Transverse colon (tissue), 4 donors: ENCODE measurements around the gene ZNF850. TPM values are rescaled to one million over a fixed set of nuclear protein-coding genes. Genes with fewer than 3 reads are reported as not detected.

Source experiments
- DNase-seq: peaks from one replicate; pipeline ENCODE4 v3.0.0-alpha.2; 2019
- H3K27ac ChIP-seq, 4 donors: fragments of 200-600 bp; sonication (generic); 2 replicates each; pipeline ENCODE4 v1.5.1; 2016 to 2018; ENCODE audit warnings: inconsistent platforms in 4 of 4
- H3K27me3 ChIP-seq: fragments of 200-600 bp; sonication (generic); 2 replicates; pipeline ENCODE4 v1.5.1; 2017; ENCODE audit warnings: inconsistent platforms
- H3K36me3 ChIP-seq, 4 donors: fragments of 200-600 bp; sonication (generic); 2 replicates each; pipeline ENCODE4 v1.5.1; 2017 to 2019; ENCODE audit warnings: inconsistent platforms in 4 of 4
- H3K4me1 ChIP-seq, 4 donors: fragments of 200-600 bp; sonication (generic); 2 replicates each; pipeline ENCODE4 v1.5.1; 2017 to 2020; ENCODE audit warnings: inconsistent platforms in 4 of 4
- H3K4me3 ChIP-seq, 4 donors: fragments of 200-600 bp; sonication (generic); 1 replicate in 1 of 4; 2 replicates in 3 of 4; pipeline versions ENCODE4 v1.5.1 to v1.6.1; 2017 to 2019; ENCODE audit warnings: inconsistent platforms in 4 of 4
- H3K9me3 ChIP-seq, 2 donors: fragments of 200-600 bp; sonication (generic); 2 replicates each; pipeline ENCODE4 v1.5.1; 2017 to 2019; ENCODE audit warnings: inconsistent platforms in 2 of 2
- EP300 ChIP-seq: sonication (generic); formaldehyde crosslinking; IDR thresholded peaks from one replicate; pipeline ENCODE4 v1.6.1; 2017; ENCODE audit warnings: antibody characterized with exemption, low read depth
- POLR2A ChIP-seq: fragments of 450-650 bp; IDR thresholded peaks from one replicate; pipeline ENCODE4 v1.6.1; 2016; ENCODE audit warnings: antibody characterized with exemption, mild to moderate bottlenecking, moderate library complexity
- POLR2AphosphoS5 ChIP-seq, 3 donors: sonication (generic); formaldehyde crosslinking; IDR thresholded peaks; one replicate each; pipeline ENCODE4 v1.6.1; 2016; ENCODE audit warnings: antibody characterized with exemption in 3 of 3
- WGBS, 2 donors: methylation state at CpG; one replicate each; pipeline ENCODE4 v1.1.5; 2018; ENCODE audit warnings: low coverage in 1 of 2; 5-methylcytosine and 5-hydroxymethylcytosine counted together
- in situ Hi-C, 4 donors: fragments of 200-750 bp; cut with MboI; loops; one replicate each; pipeline versions ENCODE4 v1.15.0 to v1.15.1; 2017; ENCODE audit warnings: low sequenced_read_pairs in 3 of 4, low pct_ligation_motif_present in 1 of 4, low pct_unique_long_range_greater_than_20kb in 1 of 4
- intact Hi-C: fragments of 100-400 bp; cut with DNase I; formaldehyde crosslinking; loops from one replicate; pipeline ENCODE4 v1.15.1; 2023; ENCODE audit warnings: low total_unique reads
- total RNA-seq, 4 donors: library from RNA; depleted of rRNA; stranded (reverse); fragments of >200 nt; gene quantifications; one replicate each; pipeline ENCODE4 v1.1.0, GENCODE V29; 2016
- TF ChIP-seq, protein P1 (sequence below), 5 experiments: fragments of 200-600 bp in 3 of 5; fragments of 450-650 bp in 2 of 5; sonication (generic) in 3 of 5; IDR thresholded peaks; 1 replicate in 2 of 5; 2 replicates in 3 of 5; pipeline ENCODE4 v1.5.1; 2016 to 2017; ENCODE audit warnings: antibody characterized with exemption in 5 of 5, inconsistent platforms in 3 of 5, mild to moderate bottlenecking in 2 of 5, moderate library complexity in 1 of 5

Gene ZNF850
- total RNA-seq, 4 donors from 2014 or later = 0.75 to 2.2 (median 1.4) TPM

DNA sequence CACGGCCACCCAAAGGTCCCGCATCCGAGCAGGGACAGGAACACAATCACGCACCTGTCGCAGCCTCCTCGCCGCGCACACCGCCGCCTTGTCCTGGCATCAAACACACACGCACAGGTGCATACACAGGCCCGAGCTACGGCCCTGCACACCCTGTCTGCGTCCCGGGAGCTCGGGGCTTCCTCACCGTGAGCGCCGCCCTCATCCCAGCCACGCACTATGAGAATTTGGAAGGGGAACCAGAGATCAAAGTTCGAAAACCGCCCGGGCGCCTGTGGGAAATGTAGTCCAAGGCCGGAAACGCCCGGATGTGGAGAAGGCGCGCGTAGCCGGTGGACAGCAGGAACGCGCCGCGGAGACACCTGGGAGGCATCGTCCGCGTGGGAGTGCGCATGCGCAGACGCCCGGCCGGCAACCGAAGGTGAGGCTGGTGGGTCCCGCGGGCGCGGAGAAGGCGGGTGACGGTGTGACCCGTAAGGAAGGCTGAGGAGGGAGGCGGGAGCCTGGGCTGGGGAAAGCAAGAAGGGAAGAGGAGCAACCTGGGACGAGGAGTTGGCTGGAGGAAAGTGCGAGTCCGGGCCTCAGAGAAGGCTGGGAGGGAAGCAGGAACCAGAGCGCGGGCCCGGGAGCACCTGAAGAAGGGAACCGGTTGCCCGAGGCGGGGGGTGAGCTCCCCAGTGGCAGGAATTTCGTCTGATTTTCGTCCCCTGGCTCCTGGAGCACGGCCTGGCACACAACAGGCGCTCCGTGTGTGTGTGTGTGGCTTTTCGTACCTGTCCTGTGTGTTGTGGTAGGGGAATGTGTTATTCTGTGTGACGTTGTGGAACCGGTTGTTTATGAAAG is 85.2 kb downstream of the ZNF850 start, which contains the start of gene ZNF567:
ZNF567 (plus strand) TSS at position 399 of the 843 bp plus-strand sequence. CDS start 7,256 bp downstream, outside the sequence.
- H3K9me3 ChIP-seq = peaks cover 11 to 14% of the 10 kb centered on the region in 2 donors
- TF ChIP-seq, protein P1, sequence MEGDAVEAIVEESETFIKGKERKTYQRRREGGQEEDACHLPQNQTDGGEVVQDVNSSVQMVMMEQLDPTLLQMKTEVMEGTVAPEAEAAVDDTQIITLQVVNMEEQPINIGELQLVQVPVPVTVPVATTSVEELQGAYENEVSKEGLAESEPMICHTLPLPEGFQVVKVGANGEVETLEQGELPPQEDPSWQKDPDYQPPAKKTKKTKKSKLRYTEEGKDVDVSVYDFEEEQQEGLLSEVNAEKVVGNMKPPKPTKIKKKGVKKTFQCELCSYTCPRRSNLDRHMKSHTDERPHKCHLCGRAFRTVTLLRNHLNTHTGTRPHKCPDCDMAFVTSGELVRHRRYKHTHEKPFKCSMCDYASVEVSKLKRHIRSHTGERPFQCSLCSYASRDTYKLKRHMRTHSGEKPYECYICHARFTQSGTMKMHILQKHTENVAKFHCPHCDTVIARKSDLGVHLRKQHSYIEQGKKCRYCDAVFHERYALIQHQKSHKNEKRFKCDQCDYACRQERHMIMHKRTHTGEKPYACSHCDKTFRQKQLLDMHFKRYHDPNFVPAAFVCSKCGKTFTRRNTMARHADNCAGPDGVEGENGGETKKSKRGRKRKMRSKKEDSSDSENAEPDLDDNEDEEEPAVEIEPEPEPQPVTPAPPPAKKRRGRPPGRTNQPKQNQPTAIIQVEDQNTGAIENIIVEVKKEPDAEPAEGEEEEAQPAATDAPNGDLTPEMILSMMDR (IDR thresholded peaks at IDR 0.05) = no peak
- TF ChIP-seq EP300 (no peak), POLR2A (peak; percentile 79), POLR2AphosphoS5 (IDR thresholded peaks at IDR 0.05) (peak; percentile 74 to 89 (median 77))
- in situ Hi-C loops (no loop called here), intact Hi-C loops (no loop called here)
- peaks cover 0 to 32% (median 16%) of the 10 kb centered on the region in 4 donors for H3K36me3 ChIP-seq
- WGBS, 2 donors = 0 to 1% methylated on average over 3 to 58 of the region's 69 CpGs
- peak; percentile 99 for DNase-seq
- peaks cover 7 to 17% (median 11%) of the 10 kb centered on the region in 4 donors for H3K4me1 ChIP-seq
- peak within 1 kb of the TSS; percentile 58 to 85 (median 80) for H3K27ac ChIP-seq
- peak within 1 kb of the TSS; percentile 48 to 82 (median 68) for H3K4me3 ChIP-seq
- no peaks in the 10 kb centered on the region for H3K27me3 ChIP-seq

DNA sequence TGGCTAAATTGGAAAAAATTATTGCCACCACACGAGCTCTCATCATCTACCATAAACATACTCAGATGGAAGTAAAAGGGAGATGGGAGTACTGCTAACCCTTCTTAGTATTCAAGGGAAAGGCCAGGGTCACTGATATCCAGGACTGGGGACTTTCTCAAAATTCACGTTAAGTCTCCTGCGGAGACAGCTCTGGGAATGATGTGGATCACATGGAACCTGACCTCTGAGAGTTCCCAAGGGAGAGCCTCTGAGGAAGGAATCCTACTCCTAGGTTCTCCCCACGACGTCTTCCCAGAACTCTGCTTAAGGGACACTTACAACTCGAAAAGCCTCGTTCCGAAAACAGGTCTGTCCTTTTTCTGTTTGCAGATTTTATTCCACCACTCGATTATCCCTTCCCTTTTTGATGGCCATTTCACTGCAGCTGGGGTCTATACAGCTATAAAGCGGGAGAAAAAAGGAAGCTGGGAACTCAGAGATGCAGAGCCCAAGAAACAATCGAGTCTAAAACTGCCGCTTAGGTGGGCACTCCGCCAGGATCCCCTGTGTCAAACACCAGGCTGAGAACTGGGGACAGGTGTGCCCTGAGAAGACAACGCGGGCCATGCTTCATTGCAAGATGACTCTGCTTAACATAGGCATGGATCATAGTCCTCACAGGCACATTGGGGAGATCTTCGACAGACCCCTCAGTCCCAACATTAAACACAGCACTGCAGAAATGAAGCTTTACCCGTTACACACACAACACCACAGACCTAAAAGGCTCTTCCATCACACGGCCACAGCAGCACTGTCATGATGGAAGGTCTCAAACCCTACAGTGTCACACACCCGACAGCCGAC is 86.0 kb downstream of the ZNF850 start:
- TF ChIP-seq, protein P1 (IDR thresholded peaks at IDR 0.05) = no peak
- no peak for TF ChIP-seq EP300
- TF ChIP-seq POLR2A = no peak
- intact Hi-C loops = no loop called here
- in situ Hi-C loops = no loop called here
- peak; percentile 14 for DNase-seq
- peak overlapping the region; percentile 58 to 85 (median 80) for H3K27ac ChIP-seq
- peaks cover 7 to 17% (median 11%) of the 10 kb centered on the region in 4 donors for H3K4me1 ChIP-seq
- H3K4me3 ChIP-seq = peak overlapping the region; percentile 48 to 82 (median 68)
- no peaks in the 10 kb centered on the region for H3K27me3 ChIP-seq
- peaks cover 8 to 10% of the 10 kb centered on the region in 2 donors for H3K9me3 ChIP-seq
- 21 to 31% methylated on average over 9 to 17 of the region's 20 CpGs for WGBS, 2 donors
- H3K36me3 ChIP-seq = peaks cover 0 to 24% (median 12%) of the 10 kb centered on the region in 4 donors

DNA sequence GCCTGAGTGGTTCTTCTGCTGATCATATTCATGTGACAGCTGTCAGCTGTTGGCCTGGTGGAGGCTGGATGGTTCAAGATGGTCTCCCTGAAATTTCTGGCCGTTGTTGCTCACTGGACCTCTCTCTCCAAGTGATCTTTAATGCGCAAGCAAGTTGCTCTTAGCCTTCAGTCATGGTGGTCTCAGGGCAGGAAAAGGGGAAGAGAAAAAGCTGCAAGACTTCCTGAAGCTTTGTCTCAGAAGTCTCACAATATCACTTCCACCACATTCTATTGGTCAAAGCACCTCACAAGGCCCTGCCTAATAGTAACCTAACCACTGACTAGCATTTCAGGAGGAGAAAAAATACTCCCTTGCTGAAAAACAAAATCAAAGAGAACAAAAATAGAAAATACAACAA is 86.8 kb downstream of the ZNF850 start:
- peak overlapping the region in 1 of 4 donors; percentile 79 for H3K4me3 ChIP-seq
- TF ChIP-seq POLR2A (no peak), POLR2AphosphoS5 (IDR thresholded peaks at IDR 0.05) (no peak)
- TF ChIP-seq, protein P1 (IDR thresholded peaks at IDR 0.05) = no peak
- H3K9me3 ChIP-seq = peaks cover under 1 to 2% of the 10 kb centered on the region in 2 donors
- no peak for DNase-seq
- intact Hi-C loops (no loop called here), in situ Hi-C loops (no loop called here)
- peaks cover 0 to 18% (median 8%) of the 10 kb centered on the region in 4 donors for H3K36me3 ChIP-seq
- peaks cover 7 to 17% (median 11%) of the 10 kb centered on the region in 4 donors for H3K4me1 ChIP-seq
- no peaks in the 10 kb centered on the region for H3K27me3 ChIP-seq
- H3K27ac ChIP-seq = no peak overlapping the region
- 90 to 100% methylated on average over 2 of the region's 2 CpGs for WGBS, 2 donors

DNA sequence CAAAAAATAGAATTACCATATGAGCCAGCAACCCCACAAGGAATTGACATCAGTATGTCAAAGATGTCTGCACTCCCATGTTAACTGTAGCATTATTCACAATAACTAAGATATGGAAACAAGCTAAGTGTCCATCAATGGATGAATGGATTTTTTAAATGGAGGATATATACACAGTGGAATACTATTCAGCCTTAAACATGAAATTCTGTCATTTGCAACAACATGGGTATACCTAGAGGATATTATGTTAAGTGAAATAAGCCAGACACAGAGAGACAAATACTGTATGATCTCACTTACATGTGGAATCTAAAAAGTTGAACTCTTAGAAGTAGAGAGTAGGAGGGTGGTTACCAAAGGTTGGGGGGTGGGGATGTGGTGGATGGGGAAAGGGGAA is 93.2 kb downstream of the ZNF850 start:
- in situ Hi-C loops (no loop called here), intact Hi-C loops (no loop called here)
- no peak for TF ChIP-seq POLR2AphosphoS5 (IDR thresholded peaks at IDR 0.05)
- no peak for TF ChIP-seq EP300
- TF ChIP-seq, protein P1 (IDR thresholded peaks at IDR 0.05) = no peak
- TF ChIP-seq POLR2A = no peak
- Histone ChIP-seq H3K4me1 (no peaks in the 10 kb centered on the region), H3K4me3 (no peak overlapping the region), H3K27me3 (no peaks in the 10 kb centered on the region), H3K9me3 (peaks cover 19 to 27% of the 10 kb centered on the region in 2 donors), H3K36me3 (peaks cover 0 to 17% (median 6%) of the 10 kb centered on the region in 4 donors), H3K27ac (no peak overlapping the region)
- DNase-seq = no peak
